Endothelial cell (in vitro differentiated cells): Measurements from ENCODE around the gene IFITM1. TPM values are rescaled to one million over a fixed set of nuclear protein-coding genes. Genes with fewer than 3 reads are reported as not detected.
A peak's percentile ranks its signal among the peaks of the same experiment; 100 is the strongest.
"Not testable (repeated sequence)": the region's sequence is repeated elsewhere in the genome, so short reads cannot be mapped to it uniquely, and the experiment has no call there.

Experiments used
- DNase-seq: peaks from one replicate; pipeline ENCODE4 v3.0.0; 2021; ENCODE audit warnings: low spot score
- H3K27ac Mint-ChIP-seq: one replicate; pipeline ENCODE4 v1.8.0; 2021; ENCODE audit warnings: mixed read lengths, inconsistent platforms; ENCODE audit not compliant: unreplicated experiment
- H3K27me3 Mint-ChIP-seq: one replicate; pipeline ENCODE4 v1.8.0; 2021; ENCODE audit warnings: mild to moderate bottlenecking, moderate library complexity, mixed read lengths, inconsistent platforms; ENCODE audit not compliant: unreplicated experiment
- H3K36me3 Mint-ChIP-seq: one replicate; pipeline ENCODE4 v1.8.0; 2021; ENCODE audit warnings: mild to moderate bottlenecking, low read depth, mixed read lengths, inconsistent platforms; ENCODE audit not compliant: unreplicated experiment
- H3K4me1 Mint-ChIP-seq: one replicate; pipeline ENCODE4 v1.8.0; 2021; ENCODE audit warnings: mild to moderate bottlenecking, mixed read lengths, inconsistent platforms; ENCODE audit not compliant: unreplicated experiment
- H3K4me3 Mint-ChIP-seq: one replicate; pipeline ENCODE4 v1.8.0; 2021; ENCODE audit warnings: mild to moderate bottlenecking, mixed read lengths, inconsistent platforms; ENCODE audit not compliant: unreplicated experiment
- H3K9me3 Mint-ChIP-seq: one replicate; pipeline ENCODE4 v1.8.0; 2021; ENCODE audit warnings: mixed read lengths, inconsistent platforms; ENCODE audit not compliant: unreplicated experiment
- CTCF ChIP-seq: fragments of 200-600 bp; sonication (generic); IDR thresholded peaks from one replicate; pipeline ENCODE4 v1.5.0; 2021; ENCODE audit warnings: antibody characterized with exemption; ENCODE audit not compliant: unreplicated experiment
- total RNA-seq: library from RNA; stranded (reverse); fragmentation: NEBNext Ultra II Directional; extraction: Animal tissue kit (Norgen Biotek cat#: 25700); gene quantifications from one replicate; pipeline ENCODE4 v1.2.1, GENCODE V29; 2021; ENCODE audit not compliant: unreplicated experiment

IFITM1 gene
- total RNA-seq, 1 donor from 2014 or later = 23.4 TPM

DNA sequence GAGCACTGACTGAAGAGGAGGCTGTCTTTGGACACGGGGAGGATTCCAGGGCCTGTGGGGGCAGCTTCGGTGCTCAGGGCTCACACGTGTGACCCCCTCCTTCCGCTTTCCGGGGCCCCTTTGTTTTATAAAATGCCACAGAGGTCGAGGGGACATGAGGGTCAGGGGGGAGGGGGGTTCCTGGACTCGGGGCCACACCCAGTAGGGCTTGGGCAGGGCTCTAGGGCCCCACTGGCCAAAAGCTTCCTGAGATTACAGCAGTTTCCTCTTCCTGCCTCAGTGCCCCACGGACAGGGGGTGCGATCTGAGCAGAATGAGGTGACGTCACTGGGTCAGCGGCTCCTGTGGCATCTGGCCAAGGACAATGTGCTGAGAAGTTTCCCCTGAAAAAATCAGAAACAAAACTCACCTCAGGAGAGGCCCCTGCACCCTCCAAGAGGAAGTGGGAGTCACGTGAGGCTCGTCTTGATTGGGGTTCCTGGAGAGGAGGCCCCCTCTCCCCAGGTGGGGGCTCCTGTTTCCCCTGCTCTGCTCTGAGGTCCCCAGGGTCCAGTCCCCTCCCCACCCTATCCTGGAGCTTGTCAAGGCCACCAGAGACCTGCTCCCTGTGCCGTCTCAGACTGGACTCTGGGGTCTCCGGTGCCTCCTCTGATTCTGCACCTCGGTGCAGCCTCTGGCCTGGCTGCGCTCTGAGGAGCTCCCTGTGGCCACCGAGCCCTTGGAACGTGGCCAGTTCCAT, 13.2 kb downstream of the IFITM1 start:
- Mint-ChIP-seq H3K4me1 (peaks cover 38% of the 10 kb centered on the region), H3K27me3 (no peaks in the 10 kb centered on the region), H3K4me3 (no peak overlapping the region), H3K36me3 (no peaks in the 10 kb centered on the region), H3K9me3 (no peaks in the 10 kb centered on the region), H3K27ac (peak overlapping the region; percentile 94)
- peak; percentile 56 for DNase-seq
- TF ChIP-seq CTCF = no peak

DNA sequence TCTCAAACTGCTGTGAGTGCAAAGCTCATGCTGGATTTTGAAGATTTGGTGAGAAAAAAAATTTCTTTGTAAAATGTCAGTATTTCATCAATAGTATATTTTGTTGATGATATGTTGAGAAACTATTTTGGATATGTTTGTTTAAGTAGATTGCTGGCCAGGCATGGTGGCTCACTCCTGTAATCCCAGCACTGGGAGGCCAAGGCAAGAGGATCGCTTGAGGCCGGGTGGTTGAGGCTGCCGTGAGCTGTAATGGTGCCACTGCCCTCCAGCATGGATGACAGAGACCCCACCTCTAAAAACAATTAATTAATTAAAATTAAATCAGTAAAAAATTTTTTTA, 13.7 kb downstream of the IFITM1 start:
- no peak for TF ChIP-seq CTCF
- Mint-ChIP-seq H3K4me1 (peaks cover 38% of the 10 kb centered on the region), H3K27ac (peak overlapping the region; percentile 94), H3K9me3 (no peaks in the 10 kb centered on the region), H3K27me3 (no peaks in the 10 kb centered on the region), H3K36me3 (no peaks in the 10 kb centered on the region), H3K4me3 (no peak overlapping the region)
- DNase-seq = no peak

DNA sequence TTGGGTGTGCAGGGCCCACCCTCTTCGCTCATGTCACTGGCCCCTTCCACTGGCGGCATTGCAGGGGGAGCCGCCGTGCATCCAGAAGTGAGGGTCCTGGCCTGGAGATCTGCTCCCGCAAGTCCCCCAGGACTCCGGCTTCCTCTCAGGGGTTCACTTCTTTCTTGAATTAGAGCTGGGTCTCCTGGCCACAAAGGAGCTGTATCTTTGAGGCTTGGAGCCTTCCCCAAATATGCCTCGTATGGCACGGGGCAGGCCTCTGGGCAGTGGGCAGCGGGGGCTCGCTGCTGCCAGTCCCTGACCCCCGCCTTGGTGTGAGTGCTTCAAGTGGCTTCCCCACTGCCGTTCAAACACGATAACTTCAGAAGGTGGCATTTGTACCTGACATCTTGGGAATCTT, 14.2 kb downstream of the IFITM1 start:
- H3K4me1 Mint-ChIP-seq = peaks cover 38% of the 10 kb centered on the region
- H3K9me3 Mint-ChIP-seq = no peaks in the 10 kb centered on the region
- no peak overlapping the region for H3K27ac Mint-ChIP-seq
- H3K27me3 Mint-ChIP-seq = no peaks in the 10 kb centered on the region
- no peak for TF ChIP-seq CTCF
- no peak for DNase-seq
- no peak overlapping the region for H3K4me3 Mint-ChIP-seq
- H3K36me3 Mint-ChIP-seq = no peaks in the 10 kb centered on the region

- not testable (repeated sequence) for H3K36me3 Mint-ChIP-seq
These were observed 14.8 kb downstream of the IFITM1 start for GRCh38 chr11:328516-329100.

DNA sequence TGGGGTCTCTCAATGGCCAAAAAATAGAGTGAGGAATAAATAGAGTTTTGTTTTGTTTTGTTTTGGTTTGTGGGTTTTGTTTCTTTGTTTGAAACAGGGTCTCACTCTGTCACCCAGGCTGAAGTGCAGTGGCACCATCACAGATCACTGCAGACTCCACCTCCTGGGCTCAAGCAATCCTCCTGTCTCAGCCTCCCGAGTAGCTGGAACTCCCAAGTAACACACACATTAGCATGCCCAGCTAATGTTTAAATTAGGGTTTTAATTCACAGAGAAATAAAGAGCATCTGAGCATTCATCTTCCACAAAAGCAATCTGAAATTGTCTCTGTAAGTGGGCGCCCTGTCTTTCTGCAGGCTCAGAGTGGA, 16.0 kb downstream of the IFITM1 start:
- Mint-ChIP-seq H3K4me3 (no peak overlapping the region), H3K4me1 (peaks cover 37% of the 10 kb centered on the region), H3K9me3 (no peaks in the 10 kb centered on the region), H3K27ac (no peak overlapping the region), H3K36me3 (no peaks in the 10 kb centered on the region), H3K27me3 (no peaks in the 10 kb centered on the region)
- no peak for TF ChIP-seq CTCF
- DNase-seq = no peak

More at GRCh38 chr11:328516-329100, 14.8 kb downstream of the IFITM1 start:
- DNase-seq, H3K27ac Mint-ChIP-seq, H3K27me3 Mint-ChIP-seq, H3K4me3 Mint-ChIP-seq, H3K9me3 Mint-ChIP-seq: not testable (repeated sequence)
- H3K4me1 Mint-ChIP-seq = peaks cover 40% of the 10 kb centered on the region
